ENCODE results near the gene DLK1.

DLK1 gene

GRCh38 chr14:100726550-100727085, at the start of gene DLK1:
Gene DLK1 (plus strand): TSS chr14:100726892. CDS start chr14:100727069, 177 bp downstream.
- no peak for DNase-seq

DNA sequence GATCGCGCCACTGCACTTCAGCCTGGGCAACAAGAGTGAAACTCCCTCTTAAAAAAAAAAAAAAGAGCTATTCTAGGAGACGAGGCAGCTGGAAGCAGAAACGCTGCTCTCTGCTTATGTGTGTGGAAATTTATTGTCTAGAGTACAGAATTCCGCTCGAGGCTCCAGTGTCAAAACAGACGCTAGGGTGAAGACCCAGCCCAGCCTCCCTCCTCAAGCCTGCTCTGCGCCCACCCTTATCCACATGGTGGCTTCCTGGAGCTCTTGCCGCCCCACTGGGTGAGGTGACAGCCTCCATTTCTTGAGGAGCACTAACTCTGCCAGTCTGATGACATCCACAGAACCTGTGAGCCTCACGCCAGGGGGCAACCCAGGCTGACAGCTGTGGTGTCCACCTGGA, 49.5 kb upstream of the DLK1 start:
- DNase-seq = no peak

GRCh38 chr14:100677554-100678468, 48.9 kb upstream of the DLK1 start:
- peak; percentile 74 for DNase-seq

GRCh38 chr14:100678469-100678828, 48.2 kb upstream of the DLK1 start:
- no peak for DNase-seq

GRCh38 chr14:100679153-100679552, 47.5 kb upstream of the DLK1 start:
- no peak for DNase-seq

GRCh38 chr14:100679707-100680438, 46.8 kb upstream of the DLK1 start:
- DNase-seq = no peak

- no peak for DNase-seq
Measured at GRCh38 chr14:100680439-100681051, 46.1 kb upstream of the DLK1 start.

DNA sequence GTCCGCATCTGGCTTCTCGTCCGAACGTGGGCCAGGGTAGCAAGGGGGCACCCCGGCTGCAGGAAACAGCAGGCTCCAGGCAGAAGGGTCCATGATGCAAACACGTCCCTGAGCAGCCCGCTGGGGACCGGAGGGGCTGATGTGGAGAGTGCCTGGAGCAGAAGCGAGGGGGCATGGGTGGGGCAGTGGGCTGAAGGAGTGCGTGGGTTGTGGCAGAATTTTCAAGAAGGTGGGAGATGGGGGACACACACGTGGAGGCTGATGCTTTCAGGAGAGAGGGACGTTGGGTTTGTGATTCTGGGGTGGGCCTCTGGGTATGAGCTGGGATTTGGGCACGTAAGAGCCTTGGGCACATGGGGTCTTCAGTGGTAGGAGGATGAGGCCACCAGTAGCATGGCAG, 45.6 kb upstream of the DLK1 start:
- DNase-seq = no peak

DNA sequence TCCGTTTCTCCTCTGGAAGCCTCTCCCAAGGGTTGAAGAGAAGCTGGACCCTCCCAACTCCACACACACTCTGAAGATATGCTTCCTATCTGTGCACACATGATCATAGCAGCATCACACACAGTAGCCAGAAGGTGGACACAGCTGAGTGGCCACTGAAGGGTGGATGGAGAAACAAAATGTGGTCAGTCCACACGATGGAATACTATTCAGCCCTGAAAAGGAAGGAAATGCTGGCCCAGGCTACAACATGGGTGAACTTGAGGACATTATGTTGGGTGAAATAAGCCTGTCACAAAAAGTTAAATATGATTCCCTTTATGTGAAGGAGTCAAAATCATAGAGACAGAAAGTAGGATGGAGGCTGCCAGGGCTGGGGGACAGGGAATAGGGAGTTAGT, 43.9 kb upstream of the DLK1 start:
- DNase-seq = no peak

GRCh38 chr14:100683578-100683977, 43.1 kb upstream of the DLK1 start:
- no peak for DNase-seq

DNA sequence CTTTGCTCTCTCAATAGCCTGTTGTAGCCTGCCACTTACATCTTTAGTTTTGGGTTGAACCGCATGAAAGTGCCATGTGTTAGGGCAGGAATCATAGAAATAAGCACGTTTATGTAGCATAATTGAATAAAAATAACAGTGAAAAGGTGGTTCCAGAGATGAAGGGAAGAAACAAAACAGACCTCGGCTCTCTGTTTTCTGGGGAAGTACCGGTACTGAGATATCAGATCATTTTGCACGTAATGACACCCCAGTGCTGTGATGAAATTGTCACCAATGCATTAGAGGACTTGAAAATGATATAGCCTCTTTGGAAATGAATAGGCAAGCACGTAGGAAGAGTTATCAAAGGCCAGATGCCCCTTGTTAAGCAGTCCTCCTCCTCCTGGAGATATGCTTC, 42.5 kb upstream of the DLK1 start:
- DNase-seq = no peak

GRCh38 chr14:100684961-100685360, 41.7 kb upstream of the DLK1 start:
- no peak for DNase-seq

GRCh38 chr14:100686858-100687257, 39.8 kb upstream of the DLK1 start:
- no peak for DNase-seq

DNA sequence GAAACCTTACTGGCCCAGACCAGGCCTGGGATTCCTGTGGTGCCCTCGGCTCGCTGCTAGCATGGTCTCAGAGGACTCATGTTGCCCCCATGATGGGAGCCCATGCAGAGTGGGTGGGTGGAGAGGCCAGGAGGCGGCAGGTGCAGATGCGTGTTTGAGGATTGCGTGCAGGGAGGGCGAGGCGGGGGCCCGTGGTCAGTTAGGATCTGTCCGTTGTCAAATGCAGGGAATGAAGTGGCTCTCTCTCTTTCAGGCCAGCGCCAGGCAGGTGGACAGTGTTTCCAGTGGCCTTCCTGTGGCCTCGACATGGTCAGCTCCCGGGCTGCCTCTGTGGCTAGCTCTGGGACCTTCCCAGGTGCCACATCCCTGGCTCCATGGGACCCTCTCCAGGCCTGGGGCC, 39.3 kb upstream of the DLK1 start:
- no peak for DNase-seq

GRCh38 chr14:100688051-100688450, 38.6 kb upstream of the DLK1 start:
- no peak for DNase-seq

DNA sequence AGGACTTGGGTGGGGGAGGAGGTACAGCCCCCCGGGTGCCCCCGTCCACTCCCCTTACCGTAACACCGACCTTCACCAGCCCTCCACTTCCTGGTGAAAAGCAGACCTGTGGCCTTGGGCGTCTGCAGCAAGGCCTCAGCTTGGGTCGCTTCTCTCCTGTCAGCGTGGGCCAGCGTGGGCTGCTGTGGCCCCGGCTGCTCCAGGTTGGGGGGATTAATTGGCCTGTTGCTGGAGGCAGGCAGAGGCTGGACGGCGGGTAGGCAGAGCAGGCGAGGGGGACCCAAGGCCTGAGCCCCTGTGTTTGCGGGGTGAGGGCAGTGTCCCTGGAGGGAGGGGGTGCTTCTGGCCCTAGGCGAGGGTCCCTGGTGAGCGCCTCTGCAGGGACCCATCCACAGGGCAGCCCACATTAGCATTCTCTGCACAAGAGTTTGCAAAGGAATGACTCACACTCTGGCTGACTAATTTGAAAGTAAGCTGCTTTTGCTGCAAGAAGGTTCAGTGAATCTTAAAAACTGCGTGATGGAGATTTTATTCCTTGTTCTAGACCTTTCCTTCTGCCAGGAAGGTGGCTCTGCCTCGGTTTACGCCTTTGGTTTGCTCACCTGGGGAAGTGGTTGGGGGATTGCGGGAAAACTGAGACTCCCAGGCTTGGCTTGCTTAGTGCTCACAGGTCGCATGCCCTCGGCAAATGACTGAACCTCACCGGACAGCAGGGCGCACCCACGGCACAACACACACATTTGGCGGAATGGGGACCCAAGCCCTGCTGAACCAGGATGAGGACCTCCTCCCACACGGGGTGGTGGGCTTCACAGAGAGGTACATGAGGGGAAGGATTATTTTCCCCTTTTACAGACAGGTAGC, 37.9 kb upstream of the DLK1 start:
- DNase-seq = no peak

DNA sequence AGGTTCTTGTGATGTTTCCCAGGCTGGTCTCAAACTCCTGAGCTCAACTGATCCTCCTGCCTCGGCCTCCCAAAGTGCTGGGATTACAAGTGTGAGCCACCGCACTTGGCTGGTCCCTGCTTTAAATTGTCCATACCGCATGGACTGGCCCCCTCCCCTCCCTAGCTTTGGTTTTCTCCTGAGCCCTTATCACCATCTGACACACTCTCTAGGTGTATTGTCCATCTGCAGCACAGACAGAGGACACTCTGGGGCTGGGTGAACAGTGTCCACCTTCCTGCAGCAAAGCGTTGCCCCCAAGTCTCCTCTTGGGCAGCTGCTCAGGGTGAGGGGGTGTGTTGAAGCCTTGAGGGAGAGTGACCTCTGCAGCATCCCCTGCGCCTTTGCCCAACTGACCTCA, 36.0 kb upstream of the DLK1 start:
- no peak for DNase-seq

- DNase-seq = no peak
Measured at GRCh38 chr14:100691395-100692056, 35.2 kb upstream of the DLK1 start.

DNA sequence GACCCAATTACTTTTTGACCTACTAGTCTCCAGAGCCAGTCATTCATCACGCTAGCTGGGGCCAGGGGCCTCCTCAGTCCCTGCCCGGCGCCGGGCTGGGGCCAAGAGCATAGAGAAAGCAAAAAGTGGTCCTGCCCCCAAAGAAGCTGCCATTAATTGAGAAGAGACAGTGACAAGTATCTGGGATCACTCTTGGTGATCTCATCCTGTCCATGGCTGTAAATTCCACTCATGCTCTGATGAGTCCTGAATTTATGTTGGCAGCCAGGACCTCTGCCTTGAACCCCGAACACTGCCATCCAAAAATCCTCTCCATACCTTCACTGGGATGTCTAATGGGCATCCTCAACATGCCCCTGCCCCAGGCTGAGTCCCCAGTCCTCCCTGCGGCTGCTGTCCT, 34.4 kb upstream of the DLK1 start:
- no peak for DNase-seq

DNA sequence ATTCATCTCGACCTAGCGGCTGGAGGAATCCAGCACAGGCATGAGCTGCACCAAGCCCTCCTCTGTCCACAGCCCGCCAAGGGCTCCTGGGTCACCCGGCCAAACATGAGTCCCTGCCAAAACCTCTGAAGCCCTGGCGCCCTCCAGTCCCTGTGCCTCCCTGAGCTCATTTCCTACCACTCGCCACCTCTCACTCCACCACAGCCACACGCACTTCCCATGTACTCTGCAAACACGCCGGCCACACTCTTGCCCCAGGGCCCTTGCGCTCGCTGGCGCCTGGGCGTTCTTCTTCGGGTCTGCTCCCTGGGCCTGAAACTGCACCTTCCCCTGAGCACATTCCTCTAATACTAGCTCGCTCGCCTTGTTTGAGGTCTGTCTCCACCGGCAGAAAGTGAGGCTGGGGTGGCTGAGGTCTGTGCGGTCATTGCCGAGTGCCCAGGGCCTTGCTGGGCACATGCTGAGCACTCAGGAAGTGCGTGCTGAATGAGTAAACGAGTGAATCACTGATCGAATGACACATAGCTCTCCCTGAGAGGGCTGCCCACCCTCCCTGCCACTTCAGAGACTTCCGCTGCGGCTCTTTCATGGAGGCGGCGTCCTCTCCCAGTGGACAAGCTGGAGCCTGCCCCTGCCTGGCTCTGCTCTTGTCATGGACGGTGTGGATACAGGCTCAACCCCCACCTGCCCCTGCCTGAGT, 33.7 kb upstream of the DLK1 start:
- peak; percentile 13 for DNase-seq

- no peak for DNase-seq
Measured at GRCh38 chr14:100693877-100694578, 32.7 kb upstream of the DLK1 start.
